Measurements from ENCODE around the gene MGST3. TPM values are rescaled to one million over a fixed set of nuclear protein-coding genes. Genes with fewer than 3 reads are reported as not detected.
A peak's percentile ranks its signal among the peaks of the same experiment; 100 is the strongest.

The MGST3 gene
- total RNA-seq, 1 experiment from 2014 or later: 90.1 TPM

DNA sequence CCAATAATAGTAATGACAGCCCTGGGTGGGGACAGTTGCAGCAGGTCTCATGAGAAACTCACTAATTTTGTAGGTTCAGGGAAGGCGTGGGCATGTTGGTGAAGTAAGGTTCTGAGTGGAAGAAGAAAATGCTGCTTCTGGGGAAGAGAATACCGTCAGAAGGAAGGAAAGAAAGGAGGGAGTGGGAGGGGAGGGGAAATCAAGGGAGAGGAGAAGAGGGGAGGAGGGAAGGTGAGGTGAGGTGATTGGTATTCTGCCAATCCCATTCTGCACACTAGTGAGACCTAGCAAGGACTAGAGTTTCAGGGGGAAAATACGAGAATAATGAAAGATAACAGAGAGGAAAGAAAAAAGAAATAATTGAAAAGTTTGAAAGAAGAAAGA is 32.4 kb upstream of the MGST3 start:
- Histone ChIP-seq H3K4me3 (peak overlapping the region; percentile 60), H3K9me3 (ENCODE audit: insufficient read depth, low read depth) (no peaks in the 10 kb centered on the region), H3F3A (ENCODE audit: insufficient read depth, low read depth) (peaks cover 8% of the 10 kb centered on the region; the same call in 1 of the 2 replicates), H3K4me2 (peak overlapping the region; percentile 83), H3K79me2 (ENCODE audit: low read depth) (no peaks in the 10 kb centered on the region), H3K4me1 (replicated peaks; ENCODE audit: insufficient read depth) (peaks cover 9% of the 10 kb centered on the region), H3K27ac (peak overlapping the region; percentile 56), H3K9me2 (ENCODE audit: insufficient read depth) (no peaks in the 10 kb centered on the region), H3K36me3 (ENCODE audit: low read depth) (no peaks in the 10 kb centered on the region), H4K20me1 (ENCODE audit: insufficient read depth) (no peaks in the 10 kb centered on the region), H2AFZ (peak overlapping the region; percentile 77), H3K27me3 (ENCODE audit: insufficient read depth, low read depth) (no peaks in the 10 kb centered on the region)
- TF ChIP-seq, protein P1, sequence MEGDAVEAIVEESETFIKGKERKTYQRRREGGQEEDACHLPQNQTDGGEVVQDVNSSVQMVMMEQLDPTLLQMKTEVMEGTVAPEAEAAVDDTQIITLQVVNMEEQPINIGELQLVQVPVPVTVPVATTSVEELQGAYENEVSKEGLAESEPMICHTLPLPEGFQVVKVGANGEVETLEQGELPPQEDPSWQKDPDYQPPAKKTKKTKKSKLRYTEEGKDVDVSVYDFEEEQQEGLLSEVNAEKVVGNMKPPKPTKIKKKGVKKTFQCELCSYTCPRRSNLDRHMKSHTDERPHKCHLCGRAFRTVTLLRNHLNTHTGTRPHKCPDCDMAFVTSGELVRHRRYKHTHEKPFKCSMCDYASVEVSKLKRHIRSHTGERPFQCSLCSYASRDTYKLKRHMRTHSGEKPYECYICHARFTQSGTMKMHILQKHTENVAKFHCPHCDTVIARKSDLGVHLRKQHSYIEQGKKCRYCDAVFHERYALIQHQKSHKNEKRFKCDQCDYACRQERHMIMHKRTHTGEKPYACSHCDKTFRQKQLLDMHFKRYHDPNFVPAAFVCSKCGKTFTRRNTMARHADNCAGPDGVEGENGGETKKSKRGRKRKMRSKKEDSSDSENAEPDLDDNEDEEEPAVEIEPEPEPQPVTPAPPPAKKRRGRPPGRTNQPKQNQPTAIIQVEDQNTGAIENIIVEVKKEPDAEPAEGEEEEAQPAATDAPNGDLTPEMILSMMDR (conservative IDR thresholded peaks at IDR 0.05): no peak
- TF ChIP-seq EZH2 (IDR thresholded peaks at IDR 0.05; ENCODE audit: low read depth): no peak
- no peak for DNase-seq
- ChIA-PET CTCF (no interaction called here), POLR2A (ENCODE audit: unreplicated experiment) (interaction anchor here (0.5 to 0.6 kb wide), 3 partner anchors 17 to 1622 kb away, joined by 4 to 6 read pairs (median 5); no protein-coding TSS in a partner anchor)
- no TSS peak for BruUV-seq (replicated peaks)
- intact Hi-C loops (cut with micrococcal nuclease; ENCODE audit: unreplicated experiment): loop anchor here (1.0 kb wide), 1 partner anchor 33 kb away; the partner anchor contains the start of gene MGST3

DNA sequence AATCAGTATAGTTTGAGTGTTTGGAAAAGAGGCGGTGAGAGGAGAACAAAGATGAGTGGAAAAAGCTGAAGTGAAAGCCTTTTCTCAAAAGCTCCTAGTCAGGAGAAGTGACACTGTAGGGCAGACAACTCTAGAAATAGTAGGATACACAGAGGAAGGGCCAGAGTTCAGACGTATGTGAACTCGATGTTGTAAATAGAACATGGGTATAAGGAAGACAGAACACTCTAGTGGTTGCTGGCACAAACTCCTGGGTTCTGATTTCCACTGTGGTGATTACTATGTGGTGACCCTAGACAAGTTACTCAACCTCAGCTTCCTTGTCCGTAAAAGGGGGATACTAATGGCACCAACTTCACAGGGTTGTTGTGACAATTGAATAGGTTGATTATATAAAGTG is 30.2 kb upstream of the MGST3 start:
- intact Hi-C loops (cut with micrococcal nuclease; ENCODE audit: unreplicated experiment): loop anchor here (1.0 to 5.0 kb wide), 3 partner anchors 118 to 1457 kb away; no protein-coding TSS in a partner anchor
- DNase-seq: no peak
- no peaks in the 10 kb centered on the region for H3K27me3 ChIP-seq (ENCODE audit: insufficient read depth, low read depth)
- H3F3A ChIP-seq (ENCODE audit: insufficient read depth, low read depth): peaks cover 8% of the 10 kb centered on the region; the same call in 1 of the 2 replicates
- no TSS peak for BruUV-seq (replicated peaks)
- no peak overlapping the region for H2AFZ ChIP-seq
- peaks cover 9% of the 10 kb centered on the region for H3K4me1 ChIP-seq (replicated peaks; ENCODE audit: insufficient read depth)
- no peaks in the 10 kb centered on the region for H3K9me2 ChIP-seq (ENCODE audit: insufficient read depth)
- H3K36me3 ChIP-seq (ENCODE audit: low read depth): no peaks in the 10 kb centered on the region
- H3K4me3 ChIP-seq: no peak overlapping the region
- ChIA-PET CTCF (no interaction called here), POLR2A (ENCODE audit: unreplicated experiment) (no interaction called here)
- TF ChIP-seq EZH2 (IDR thresholded peaks at IDR 0.05; ENCODE audit: low read depth): no peak
- TF ChIP-seq, protein P1 (conservative IDR thresholded peaks at IDR 0.05): no peak
- no peaks in the 10 kb centered on the region for H3K9me3 ChIP-seq (ENCODE audit: insufficient read depth, low read depth)
- H3K27ac ChIP-seq: no peak overlapping the region
- H3K79me2 ChIP-seq (ENCODE audit: low read depth): no peaks in the 10 kb centered on the region
- H4K20me1 ChIP-seq (ENCODE audit: insufficient read depth): no peaks in the 10 kb centered on the region
- no peak overlapping the region for H3K4me2 ChIP-seq

DNA sequence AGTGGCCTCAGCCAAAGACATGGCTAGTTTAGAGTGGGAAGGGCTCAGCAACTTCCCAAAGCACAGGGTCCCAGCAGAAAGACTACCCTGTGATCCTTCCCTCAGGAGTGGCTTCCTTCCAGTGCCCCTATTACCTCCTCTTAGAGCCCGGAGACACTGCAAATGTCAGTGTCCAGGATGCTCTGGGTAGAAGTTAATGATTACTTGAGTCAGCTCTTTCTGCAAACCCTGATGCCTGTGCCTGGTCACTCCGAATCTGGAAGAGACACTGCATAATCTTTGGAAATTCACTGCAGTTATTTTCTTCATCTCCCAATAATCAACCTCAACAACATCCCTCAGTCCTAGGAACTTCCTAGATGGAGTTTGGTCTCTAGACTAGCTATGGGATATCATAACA is 27.2 kb upstream of the MGST3 start:
- CTCF ChIA-PET: no interaction called here

More for the DNA sequence above, 27.2 kb upstream of the MGST3 start:
- no peak for TF ChIP-seq EZH2 (IDR thresholded peaks at IDR 0.05; ENCODE audit: low read depth)
- TF ChIP-seq, protein P1 (conservative IDR thresholded peaks at IDR 0.05): no peak
- Histone ChIP-seq H4K20me1 (ENCODE audit: insufficient read depth) (no peaks in the 10 kb centered on the region), H3F3A (ENCODE audit: insufficient read depth, low read depth) (peaks cover 8% of the 10 kb centered on the region; the same call in 1 of the 2 replicates), H3K27ac (no peak overlapping the region), H2AFZ (no peak overlapping the region), H3K36me3 (ENCODE audit: low read depth) (no peaks in the 10 kb centered on the region), H3K4me2 (no peak overlapping the region), H3K4me1 (replicated peaks; ENCODE audit: insufficient read depth) (no peaks in the 10 kb centered on the region; the same call in 1 of the 2 replicates), H3K9me3 (ENCODE audit: insufficient read depth, low read depth) (no peaks in the 10 kb centered on the region), H3K27me3 (ENCODE audit: insufficient read depth, low read depth) (no peaks in the 10 kb centered on the region), H3K79me2 (ENCODE audit: low read depth) (no peaks in the 10 kb centered on the region), H3K4me3 (no peak overlapping the region), H3K9me2 (ENCODE audit: insufficient read depth) (no peaks in the 10 kb centered on the region)
- intact Hi-C loops (cut with micrococcal nuclease; ENCODE audit: unreplicated experiment): loop anchor here (5.0 kb wide), 1 partner anchor 1453 kb away; no protein-coding TSS in a partner anchor
- no peak for DNase-seq
- BruUV-seq (replicated peaks): no TSS peak
- POLR2A ChIA-PET (ENCODE audit: unreplicated experiment): no interaction called here

Data from PC-9 (cell line).